IMR-90 (cell line): ENCODE data around the gene VPS33B. TPM values are rescaled to one million over a fixed set of nuclear protein-coding genes. Genes with fewer than 3 reads are reported as not detected.

Experiments
- ATAC-seq: fragments of 200-7000 bp; cut with Tn5 transposase; 2 replicates; pipeline ENCODE4 v1.9.1; 2020; ENCODE audit warnings: low read depth, mild to moderate bottlenecking, moderate library complexity
- BruUV-seq: library from RNA; stranded (reverse); fragments of 400-500 nt; replicated peaks from 2 replicates; lab custom pipeline; 2021; lab: Mats Ljungman, UMichigan
- CTCF ChIA-PET: fragments of 300-600 bp; formaldehyde crosslinking; extraction: SDS; loops from one replicate; lab custom pipeline; 2021; ENCODE audit warnings: antibody characterized with exemption; lab: Yijun Ruan, JAX
- POLR2A ChIA-PET: fragments of 300-600 bp; sonication (Branson Sonifier 250); formaldehyde crosslinking; loops from one replicate; lab custom pipeline; 2022; ENCODE audit warnings: antibody characterized with exemption; ENCODE audit not compliant: unreplicated experiment; lab: Charles Lee
- DNase-seq: peaks from one replicate; pipeline ENCODE4 v3.0.0; 2013
- H2AFZ ChIP-seq: replicated peaks from 2 replicates; pipeline ENCODE3; 2013; ENCODE audit warnings: low read length, mild to moderate bottlenecking; ENCODE audit not compliant: poor library complexity
- H2AK5ac ChIP-seq: 2 replicates; pipeline ENCODE4 v1.6.1; 2013; ENCODE audit warnings: low read depth, low read length, inconsistent platforms
- H2AK9ac ChIP-seq: replicated peaks from 2 replicates; pipeline ENCODE3; 2013; ENCODE audit warnings: mild to moderate bottlenecking, low read depth, low read length, moderate library complexity; ENCODE audit not compliant: poor library complexity
- H2BK120ac ChIP-seq: 2 replicates; pipeline ENCODE4 v1.6.1; 2013; ENCODE audit warnings: low read depth, low read length, inconsistent platforms
- H2BK15ac ChIP-seq: 3 replicates; pipeline ENCODE4 v1.6.1; 2013; ENCODE audit warnings: low read depth, low read length, inconsistent platforms
- H2BK20ac ChIP-seq: 2 replicates; pipeline ENCODE4 v1.6.1; 2013; ENCODE audit warnings: low read depth, mild to moderate bottlenecking, inconsistent platforms, low read length, moderate library complexity
- H2BK5ac ChIP-seq: 2 replicates; pipeline ENCODE4 v1.6.1; 2013; ENCODE audit warnings: mild to moderate bottlenecking, low read depth, low read length, inconsistent platforms; ENCODE audit not compliant: poor library complexity, severe bottlenecking
- H3K14ac ChIP-seq: replicated peaks from 2 replicates; pipeline ENCODE4 v1.6.1; 2013; ENCODE audit warnings: low read depth, low read length, inconsistent platforms
- H3K18ac ChIP-seq: 2 replicates; pipeline ENCODE4 v1.6.1; 2013; ENCODE audit warnings: low read depth, low read length, control low read depth
- H3K23ac ChIP-seq: 2 replicates; pipeline ENCODE4 v1.6.1; 2013; ENCODE audit warnings: low read depth, low read length, inconsistent platforms
- H3K27ac ChIP-seq: 2 replicates; pipeline ENCODE4 v1.5.1; 2013; ENCODE audit warnings: mild to moderate bottlenecking, control low read depth, low read length; ENCODE audit not compliant: insufficient read depth
- H3K27me3 ChIP-seq: 2 replicates; pipeline ENCODE4 v1.6.1; 2013; ENCODE audit warnings: low read length; ENCODE audit not compliant: control insufficient read depth, insufficient read depth
- H3K36me3 ChIP-seq: 2 replicates; pipeline ENCODE4 v1.6.1; 2013; ENCODE audit warnings: low read length, mixed read lengths; ENCODE audit not compliant: control insufficient read depth, insufficient read depth
- H3K4ac ChIP-seq: 2 replicates; pipeline ENCODE4 v1.6.1; 2013; ENCODE audit warnings: low read depth, low read length, inconsistent platforms
- H3K4me1 ChIP-seq: 2 replicates; pipeline ENCODE4 v1.6.1; 2013; ENCODE audit warnings: low read length, mixed read lengths; ENCODE audit not compliant: control insufficient read depth, insufficient read depth
- H3K4me2 ChIP-seq: 2 replicates; pipeline ENCODE4 v1.6.1; 2013; ENCODE audit warnings: low read depth, mild to moderate bottlenecking, control low read depth, low read length, moderate library complexity
- H3K4me3 ChIP-seq: 2 replicates; pipeline ENCODE4 v1.5.1; 2013; ENCODE audit warnings: low read depth, mild to moderate bottlenecking, control low read depth, low read length, moderate library complexity; ENCODE audit not compliant: insufficient read depth
- H3K56ac ChIP-seq: 2 replicates; pipeline ENCODE4 v1.6.1; 2013; ENCODE audit warnings: low read length, inconsistent platforms; ENCODE audit not compliant: insufficient read depth; ENCODE audit errors: extremely low read depth
- H3K79me1 ChIP-seq, 2 experiments: 2 replicates each; pipeline ENCODE4 v1.6.1; 2013; ENCODE audit warnings: low read length in 2 of 2, inconsistent platforms in 1 of 2, low read depth in 1 of 2
- H3K9ac ChIP-seq: 2 replicates; pipeline ENCODE4 v1.6.1; 2013; ENCODE audit warnings: low read depth, low read length, control low read depth
- H3K9me1 ChIP-seq: 2 replicates; pipeline ENCODE4 v1.6.1; 2013; ENCODE audit warnings: low read length, inconsistent platforms; ENCODE audit not compliant: insufficient read depth
- H3K9me3 ChIP-seq: 2 replicates; pipeline ENCODE4 v1.6.1; 2013; ENCODE audit warnings: low read length; ENCODE audit not compliant: control insufficient read depth, insufficient read depth
- H4K20me1 ChIP-seq: 2 replicates; pipeline ENCODE4 v1.6.1; 2013; ENCODE audit warnings: low read length, inconsistent platforms; ENCODE audit not compliant: insufficient read depth
- H4K5ac ChIP-seq: 2 replicates; pipeline ENCODE4 v1.6.1; 2013; ENCODE audit warnings: mild to moderate bottlenecking, low read depth, low read length, control low read depth
- H4K8ac ChIP-seq, 2 experiments: 2 replicates each; pipeline ENCODE4 v1.6.1; 2013; ENCODE audit warnings: low read depth in 2 of 2, low read length in 2 of 2, control low read depth in 1 of 2, inconsistent platforms in 1 of 2
- H4K91ac ChIP-seq: 2 replicates; pipeline ENCODE4 v1.6.1; 2013; ENCODE audit warnings: low read depth, low read length, inconsistent platforms; ENCODE audit not compliant: insufficient read depth
- CTCF ChIP-seq: conservative IDR thresholded peaks from 2 replicates; pipeline ENCODE4 v1.5.1; 2012; ENCODE audit warnings: mild to moderate bottlenecking, low read depth, low read length, improper control_type of control experiment
- FOS ChIP-seq: fragments of 150-350 bp; IDR thresholded peaks from 2 replicates; pipeline ENCODE4 v1.6.1; 2016; ENCODE audit warnings: low read depth, low read length
- MAFK ChIP-seq: IDR thresholded peaks from 2 replicates; pipeline ENCODE4 v1.6.1; 2012; ENCODE audit warnings: low read depth, low read length, improper control_type of control experiment
- NFE2L2 ChIP-seq: fragments of 150-350 bp; IDR thresholded peaks from 2 replicates; pipeline ENCODE4 v1.6.1; 2016; ENCODE audit warnings: low read depth, mild to moderate bottlenecking, low read length
- POLR2A ChIP-seq: IDR thresholded peaks from 2 replicates; pipeline ENCODE4 v1.6.1; 2012; ENCODE audit warnings: mild to moderate bottlenecking, low read depth, low read length
- WGBS, 2 experiments: methylation state at CpG; one replicate each; pipeline versions ENCODE4 v1.1.5 to v1.1.7; 2013; ENCODE audit warnings: missing lambda C conversion rate in 2 of 2; ENCODE audit not compliant: insufficient read length in 1 of 2; ENCODE audit errors: extremely low coverage in 2 of 2; 5-methylcytosine and 5-hydroxymethylcytosine counted together
- dilution Hi-C: fragments of 300-500 bp; cut with HindIII; formaldehyde crosslinking; loops from one replicate; pipeline ENCODE4 v1.14.3; 2018; ENCODE audit warnings: low sequenced_read_pairs; ENCODE audit not compliant: unreplicated experiment
- in situ Hi-C: fragments of 300-500 bp; cut with MboI; formaldehyde crosslinking; loops from 3 replicates; pipeline ENCODE4 v1.14.3; 2019; ENCODE audit warnings: low sequenced_read_pairs, inconsistent platforms, mixed read lengths
- intact Hi-C: fragments of 100-400 bp; cut with micrococcal nuclease; formaldehyde crosslinking; loops from 2 replicates; pipeline ENCODE4 v1.10.0; 2022
- polyA plus RNA-seq, 3 experiments: library from polyadenylated mRNA; depleted of rRNA; stranded (reverse); fragments of >200 nt; gene quantifications; 2 replicates each; pipeline ENCODE4 v1.2.3, GENCODE V29; 2012; ENCODE audit warnings: low replicate concordance in 1 of 3
- total RNA-seq: library from RNA; depleted of rRNA; stranded (reverse); fragments of >200 nt; gene quantifications from 2 replicates; pipeline ENCODE4 v1.2.3, GENCODE V29; 2012

VPS33B gene
- total and polyA plus RNA-seq, 2 of the 4 experiments (the other 2 are of a cell fraction) = 9.0 to 11.3 TPM

DNA sequence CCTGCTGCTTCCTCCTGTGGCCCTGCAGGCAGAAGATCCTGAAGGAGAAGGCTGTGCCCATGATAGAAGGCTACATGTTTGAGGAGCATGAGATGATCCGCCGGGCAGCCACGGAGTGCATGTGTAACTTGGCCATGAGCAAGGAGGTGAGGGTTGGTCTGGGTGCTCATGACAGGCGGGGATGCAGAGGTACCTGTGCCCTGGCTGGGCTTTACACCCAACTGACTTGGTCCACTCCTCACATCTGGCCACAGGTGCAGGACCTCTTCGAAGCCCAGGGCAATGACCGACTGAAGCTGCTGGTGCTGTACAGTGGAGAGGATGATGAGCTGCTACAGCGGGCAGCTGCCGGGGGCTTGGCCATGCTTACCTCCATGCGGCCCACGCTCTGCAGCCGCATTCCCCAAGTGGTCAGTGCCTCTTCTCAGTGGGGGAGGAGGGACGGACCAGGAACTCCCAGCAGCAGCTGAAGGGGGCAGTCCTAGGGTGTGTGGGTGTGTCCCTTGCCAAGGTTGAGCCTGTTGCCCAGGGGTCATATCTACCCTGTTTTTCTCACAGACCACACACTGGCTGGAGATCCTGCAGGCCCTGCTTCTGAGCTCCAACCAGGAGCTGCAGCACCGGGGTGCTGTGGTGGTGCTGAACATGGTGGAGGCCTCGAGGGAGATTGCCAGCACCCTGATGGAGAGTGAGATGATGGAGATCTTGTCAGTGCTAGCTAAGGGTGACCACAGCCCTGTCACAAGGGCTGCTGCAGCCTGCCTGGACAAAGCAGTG, 69.3 kb downstream of the VPS33B start (continued):
- no peak for TF ChIP-seq FOS

- H2AK5ac ChIP-seq = no peak overlapping the region
- no peak overlapping the region for H2BK20ac ChIP-seq
- CTCF ChIA-PET = no interaction called here
- H2BK15ac ChIP-seq = no peak overlapping the region
- no peak overlapping the region for H4K8ac ChIP-seq
- no peak for DNase-seq
- no peaks in the 10 kb centered on the region; the same call in 1 of the 2 replicates for H3K4me1 ChIP-seq
- H3K23ac ChIP-seq = no peak overlapping the region
- no peak overlapping the region for H4K5ac ChIP-seq
- H4K20me1 ChIP-seq = peaks cover 4% of the 10 kb centered on the region; the same call in 1 of the 2 replicates
- no TSS peak for BruUV-seq
- no peaks in the 10 kb centered on the region for H3K9me3 ChIP-seq
- H3K27ac ChIP-seq = no peak overlapping the region
- H3K36me3 ChIP-seq = peaks cover 69% of the 10 kb centered on the region
- H3K27me3 ChIP-seq = no peaks in the 10 kb centered on the region
- no peak for TF ChIP-seq POLR2A
- TF ChIP-seq NFE2L2 = no peak
- no peak for TF ChIP-seq CTCF
- TF ChIP-seq MAFK = no peak
- dilution Hi-C loops = no loop called here
- no peak overlapping the region for H3K4ac ChIP-seq
- no peak overlapping the region for H3K14ac ChIP-seq
- H3K9me1 ChIP-seq = no peaks in the 10 kb centered on the region
- no peak for ATAC-seq
- H3K4me3 ChIP-seq = no peak overlapping the region
- in situ Hi-C loops = loop anchor here (10.0 kb wide), 1 partner anchor 324 kb away; no protein-coding TSS in a partner anchor
- H4K91ac ChIP-seq = no peak overlapping the region
- no peak overlapping the region for H2AFZ ChIP-seq
- peaks cover 0 to 5% of the 10 kb centered on the region in 2 experiments; a peak in 2 of 4 replicates for H3K79me1 ChIP-seq
- POLR2A ChIA-PET = no interaction called here
- H2BK5ac ChIP-seq = no peak overlapping the region
- H3K4me2 ChIP-seq = no peak overlapping the region
- no peak overlapping the region for H3K18ac ChIP-seq
- no peak overlapping the region for H2BK120ac ChIP-seq
- no peak overlapping the region for H3K9ac ChIP-seq
- intact Hi-C loops = no loop called here
- no peak overlapping the region for H2AK9ac ChIP-seq
- no peak overlapping the region for H3K56ac ChIP-seq
- 92% methylated on average over 5 of the region's 6 CpGs; no CpG with 5 or more reads in 1 of the 2 experiments for WGBS, 2 experiments
These were observed 71.7 kb downstream of the VPS33B start for GRCh38 chr15:90950676-90951075.
